ENCODE results near the gene RALA. TPM values are rescaled to one million over a fixed set of nuclear protein-coding genes. Genes with fewer than 3 reads are reported as not detected.
A peak's percentile ranks its signal among the peaks of the same experiment; 100 is the strongest.
"Not testable (repeated sequence)": the region's sequence is repeated elsewhere in the genome, so short reads cannot be mapped to it uniquely, and the experiment has no call there.

The RALA gene
- polyA plus RNA-seq, 2 donors = 52.4 to 71.2 TPM

DNA sequence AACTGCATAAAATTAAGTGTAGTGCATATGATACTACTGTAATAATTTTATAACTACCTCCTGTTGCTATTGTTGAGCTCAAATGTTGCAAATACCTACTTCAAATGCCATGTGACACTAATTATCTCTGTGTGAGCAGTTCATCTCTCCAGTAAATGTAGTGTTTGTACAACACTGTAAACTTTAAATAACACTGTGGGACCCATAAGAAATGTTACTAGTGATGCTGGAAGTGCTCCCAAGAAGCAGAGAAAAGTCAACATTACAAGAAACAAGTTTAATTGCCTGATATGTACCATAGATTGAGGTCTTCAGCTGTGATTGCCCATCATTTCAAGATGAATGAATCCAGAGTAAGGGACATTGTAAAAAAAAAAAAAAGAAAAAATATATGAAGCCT, 39.9 kb downstream of the RALA start:
- Histone ChIP-seq H3K4me3 (ENCODE audit: low read depth in 1 of 2, low read length in 2 of 2) (no peak overlapping the region), H3K27me3 (ENCODE audit: control insufficient read depth in 1 of 2, insufficient read depth in 2 of 2, low read length in 2 of 2) (no peaks in the 10 kb centered on the region), H3K27ac (ENCODE audit: low read depth in 2 of 2, low read length in 1 of 2) (no peak overlapping the region), H3K4me1 (ENCODE audit: control insufficient read depth in 2 of 2, insufficient read depth in 2 of 2, low read length in 1 of 2) (no peaks in the 10 kb centered on the region), H3K36me3 (ENCODE audit: control insufficient read depth in 2 of 2, insufficient read depth in 2 of 2, low read length in 1 of 2) (peaks cover 0 to 2% of the 10 kb centered on the region in 2 donors), H3K9me3 (ENCODE audit: control insufficient read depth in 2 of 2, insufficient read depth in 1 of 2, low read depth in 1 of 2, low read length in 1 of 2) (peaks cover 0 to 3% of the 10 kb centered on the region in 2 donors)

DNA sequence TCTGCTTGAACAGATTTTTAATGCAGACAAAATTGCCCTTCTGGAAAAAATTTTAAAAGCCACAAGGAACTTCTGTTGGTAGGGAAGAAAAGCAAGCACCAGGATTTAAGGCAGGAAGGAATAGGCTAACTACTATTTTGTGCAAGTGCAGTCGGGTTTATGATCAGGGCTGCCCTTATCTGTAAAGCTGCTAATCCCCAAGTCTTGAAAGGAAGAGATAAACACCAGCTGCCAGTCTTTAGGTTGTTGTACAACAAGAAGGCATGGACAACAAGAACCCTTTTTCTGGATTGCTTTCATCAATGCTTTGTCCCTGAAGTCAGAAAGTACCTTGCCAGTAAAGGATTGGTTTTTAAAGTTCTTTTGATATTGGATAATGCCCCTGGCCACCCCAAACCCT, 40.7 kb downstream of the RALA start:
- no peak overlapping the region for H3K4me3 ChIP-seq (ENCODE audit: low read depth in 1 of 2, low read length in 2 of 2)
- H3K27me3 ChIP-seq (ENCODE audit: control insufficient read depth in 1 of 2, insufficient read depth in 2 of 2, low read length in 2 of 2) = no peaks in the 10 kb centered on the region
- H3K27ac ChIP-seq (ENCODE audit: low read depth in 2 of 2, low read length in 1 of 2) = no peak overlapping the region
- H3K36me3 ChIP-seq (ENCODE audit: control insufficient read depth in 2 of 2, insufficient read depth in 2 of 2, low read length in 1 of 2) = peaks cover 0 to 2% of the 10 kb centered on the region in 2 donors
- H3K4me1 ChIP-seq (ENCODE audit: control insufficient read depth in 2 of 2, insufficient read depth in 2 of 2, low read length in 1 of 2) = no peaks in the 10 kb centered on the region
- peaks cover 0 to 3% of the 10 kb centered on the region in 2 donors for H3K9me3 ChIP-seq (ENCODE audit: control insufficient read depth in 2 of 2, insufficient read depth in 1 of 2, low read depth in 1 of 2, low read length in 1 of 2)
- WGBS, 2 donors = 64 to 69% methylated on average over 1 of the region's 1 CpG

DNA sequence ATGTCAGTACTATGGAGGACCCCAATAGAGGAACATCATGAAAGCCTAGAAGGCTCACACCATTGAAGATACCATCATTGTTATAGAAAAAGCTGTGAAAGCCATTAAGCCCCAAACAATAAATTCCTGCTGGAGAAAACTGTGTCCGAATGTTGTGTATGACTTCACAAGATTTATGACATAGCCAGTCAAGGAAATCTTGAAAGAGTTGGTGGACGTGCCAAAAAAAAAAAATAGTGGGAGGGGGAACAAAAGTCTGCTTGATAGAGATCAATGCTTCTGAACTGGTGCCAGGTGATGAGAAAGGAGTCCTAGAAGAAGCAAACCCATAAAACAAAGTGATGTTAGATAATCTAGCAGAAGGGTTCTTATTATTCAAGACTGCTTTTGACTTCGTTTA, 41.2 kb downstream of the RALA start:
- no peak overlapping the region for H3K4me3 ChIP-seq (ENCODE audit: low read depth in 1 of 2, low read length in 2 of 2)
- no peaks in the 10 kb centered on the region for H3K4me1 ChIP-seq (ENCODE audit: control insufficient read depth in 2 of 2, insufficient read depth in 2 of 2, low read length in 1 of 2)
- H3K9me3 ChIP-seq (ENCODE audit: control insufficient read depth in 2 of 2, insufficient read depth in 1 of 2, low read depth in 1 of 2, low read length in 1 of 2) = peaks cover 0 to 3% of the 10 kb centered on the region in 2 donors
- H3K36me3 ChIP-seq (ENCODE audit: control insufficient read depth in 2 of 2, insufficient read depth in 2 of 2, low read length in 1 of 2) = peaks cover 0 to 2% of the 10 kb centered on the region in 2 donors
- no peaks in the 10 kb centered on the region for H3K27me3 ChIP-seq (ENCODE audit: control insufficient read depth in 1 of 2, insufficient read depth in 2 of 2, low read length in 2 of 2)
- H3K27ac ChIP-seq (ENCODE audit: low read depth in 2 of 2, low read length in 1 of 2) = no peak overlapping the region
- 81 to 92% methylated on average over 3 of the region's 3 CpGs for WGBS, 2 donors

DNA sequence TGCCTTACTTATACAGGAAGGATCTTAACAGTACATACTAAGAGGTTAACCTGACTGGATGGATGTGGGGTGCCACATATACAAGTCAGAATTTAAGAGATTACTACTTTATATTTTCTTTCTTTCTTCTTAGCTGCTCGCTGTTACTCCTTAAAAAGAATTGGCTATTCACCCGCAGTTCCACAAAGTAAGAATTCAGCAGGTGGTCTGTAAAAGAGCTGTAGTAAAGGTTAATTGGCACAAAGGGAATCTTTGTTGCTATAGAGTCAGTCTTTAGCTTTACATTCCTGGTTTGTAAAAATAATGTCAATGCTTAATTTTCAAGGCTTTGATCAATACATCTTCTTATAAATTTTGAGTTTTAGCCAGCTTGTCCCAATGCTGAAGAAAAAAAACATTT, 43.2 kb downstream of the RALA start:
- no peaks in the 10 kb centered on the region for H3K36me3 ChIP-seq (ENCODE audit: control insufficient read depth in 2 of 2, insufficient read depth in 2 of 2, low read length in 1 of 2)
- no peak overlapping the region for H3K27ac ChIP-seq (ENCODE audit: low read depth in 2 of 2, low read length in 1 of 2)
- 92 to 96% methylated on average over 2 of the region's 2 CpGs for WGBS, 2 donors

DNA sequence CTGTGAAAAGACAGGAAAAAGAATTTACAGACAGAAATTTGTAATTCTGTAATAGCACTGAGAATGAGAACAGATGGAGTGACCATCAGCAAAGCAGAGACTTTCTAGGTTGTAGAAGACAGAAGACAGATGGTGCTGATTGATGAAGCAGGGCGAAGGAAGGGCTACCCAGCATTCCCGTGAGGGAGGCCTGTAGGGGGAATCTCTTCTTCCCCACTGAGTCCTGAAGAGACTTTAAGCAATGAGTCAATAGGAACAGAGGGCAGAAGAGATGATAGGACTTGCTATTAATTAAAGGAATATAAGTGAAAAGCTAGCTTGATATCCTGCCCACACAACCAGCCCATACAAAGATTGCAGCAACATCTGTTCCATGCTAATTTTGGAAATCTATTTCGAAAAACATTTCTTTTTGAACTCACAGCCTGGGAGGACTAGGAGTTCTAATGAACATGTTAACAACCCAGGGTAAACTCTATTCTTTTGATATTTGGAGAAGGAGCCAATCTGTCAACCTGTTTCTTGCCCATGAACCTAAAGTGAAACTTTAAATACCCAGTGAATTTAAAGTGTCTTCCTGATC, 44.1 kb downstream of the RALA start:
- Histone ChIP-seq H3K27ac (ENCODE audit: low read depth in 2 of 2, low read length in 1 of 2) (peak overlapping the region in 1 of 2 donors; percentile 4), H3K36me3 (ENCODE audit: control insufficient read depth in 2 of 2, insufficient read depth in 2 of 2, low read length in 1 of 2) (no peaks in the 10 kb centered on the region), H3K27me3 (ENCODE audit: control insufficient read depth in 1 of 2, insufficient read depth in 2 of 2, low read length in 2 of 2) (no peaks in the 10 kb centered on the region), H3K4me3 (ENCODE audit: low read depth in 1 of 2, low read length in 2 of 2) (no peak overlapping the region), H3K9me3 (ENCODE audit: control insufficient read depth in 2 of 2, insufficient read depth in 1 of 2, low read depth in 1 of 2, low read length in 1 of 2) (no peaks in the 10 kb centered on the region), H3K4me1 (ENCODE audit: control insufficient read depth in 2 of 2, insufficient read depth in 2 of 2, low read length in 1 of 2) (no peaks in the 10 kb centered on the region)
- WGBS, 2 donors = 64 to 79% methylated on average over 3 of the region's 3 CpGs

More for the DNA sequence above, 43.2 kb downstream of the RALA start:
- Histone ChIP-seq H3K9me3 (ENCODE audit: control insufficient read depth in 2 of 2, insufficient read depth in 1 of 2, low read depth in 1 of 2, low read length in 1 of 2) (peaks cover 0 to 1% of the 10 kb centered on the region in 2 donors), H3K4me3 (ENCODE audit: low read depth in 1 of 2, low read length in 2 of 2) (no peak overlapping the region), H3K4me1 (ENCODE audit: control insufficient read depth in 2 of 2, insufficient read depth in 2 of 2, low read length in 1 of 2) (no peaks in the 10 kb centered on the region), H3K27me3 (ENCODE audit: control insufficient read depth in 1 of 2, insufficient read depth in 2 of 2, low read length in 2 of 2) (no peaks in the 10 kb centered on the region)

DNA sequence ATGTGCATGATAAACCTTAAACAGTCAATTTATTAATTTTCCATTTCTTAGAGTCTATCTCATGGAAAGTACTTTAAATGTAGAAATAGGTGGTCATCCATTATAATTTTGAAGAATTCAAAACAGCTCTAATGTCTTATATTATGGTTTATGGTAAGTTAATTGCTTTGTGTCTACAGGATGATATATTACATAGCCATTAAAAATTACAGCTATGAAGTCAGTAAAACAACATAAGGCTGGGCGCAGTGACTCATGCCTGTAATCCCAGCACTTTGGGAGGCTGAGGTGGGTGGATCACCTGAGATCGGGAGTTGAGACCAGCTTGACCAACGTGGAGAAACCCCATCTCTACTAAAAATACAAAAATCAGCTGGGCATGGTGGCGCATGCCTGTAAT, 44.9 kb downstream of the RALA start:
- H3K4me1 ChIP-seq (ENCODE audit: control insufficient read depth in 2 of 2, insufficient read depth in 2 of 2, low read length in 1 of 2); H3K9me3 ChIP-seq (ENCODE audit: control insufficient read depth in 2 of 2, insufficient read depth in 1 of 2, low read depth in 1 of 2, low read length in 1 of 2); H3K27ac ChIP-seq (ENCODE audit: low read depth in 2 of 2, low read length in 1 of 2); H3K27me3 ChIP-seq (ENCODE audit: control insufficient read depth in 1 of 2, insufficient read depth in 2 of 2, low read length in 2 of 2); H3K4me3 ChIP-seq (ENCODE audit: low read depth in 1 of 2, low read length in 2 of 2); H3K36me3 ChIP-seq (ENCODE audit: control insufficient read depth in 2 of 2, insufficient read depth in 2 of 2, low read length in 1 of 2): not testable (repeated sequence)
- WGBS, 2 donors = 92% methylated on average over 4 of the region's 4 CpGs

DNA sequence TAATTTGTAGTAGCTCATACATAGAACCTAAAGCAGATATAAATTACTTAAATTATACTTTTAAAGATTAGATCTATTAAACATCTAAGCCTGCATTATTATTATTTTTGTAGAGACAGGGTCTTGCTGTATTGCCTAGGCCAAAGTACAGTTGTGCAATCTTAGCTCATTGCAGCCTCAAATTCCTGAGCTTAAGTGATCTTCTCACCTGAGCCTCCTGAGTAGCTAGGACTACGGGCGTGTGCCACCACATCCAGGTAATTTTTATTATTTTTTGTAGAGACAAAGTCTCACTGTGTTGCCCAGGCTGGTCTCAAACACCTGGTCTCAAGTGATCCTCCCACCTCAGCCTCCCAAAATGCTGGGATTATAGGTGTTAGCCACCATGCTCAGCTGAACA, 46.7 kb downstream of the RALA start:
- WGBS, 2 donors = 92 to 96% methylated on average over 2 of the region's 2 CpGs
- Histone ChIP-seq H3K27me3 (ENCODE audit: control insufficient read depth in 1 of 2, insufficient read depth in 2 of 2, low read length in 2 of 2) (no peaks in the 10 kb centered on the region), H3K9me3 (ENCODE audit: control insufficient read depth in 2 of 2, insufficient read depth in 1 of 2, low read depth in 1 of 2, low read length in 1 of 2) (no peaks in the 10 kb centered on the region), H3K4me1 (ENCODE audit: control insufficient read depth in 2 of 2, insufficient read depth in 2 of 2, low read length in 1 of 2) (no peaks in the 10 kb centered on the region), H3K27ac (ENCODE audit: low read depth in 2 of 2, low read length in 1 of 2) (no peak overlapping the region), H3K4me3 (ENCODE audit: low read depth in 1 of 2, low read length in 2 of 2) (no peak overlapping the region), H3K36me3 (ENCODE audit: control insufficient read depth in 2 of 2, insufficient read depth in 2 of 2, low read length in 1 of 2) (no peaks in the 10 kb centered on the region)

DNA sequence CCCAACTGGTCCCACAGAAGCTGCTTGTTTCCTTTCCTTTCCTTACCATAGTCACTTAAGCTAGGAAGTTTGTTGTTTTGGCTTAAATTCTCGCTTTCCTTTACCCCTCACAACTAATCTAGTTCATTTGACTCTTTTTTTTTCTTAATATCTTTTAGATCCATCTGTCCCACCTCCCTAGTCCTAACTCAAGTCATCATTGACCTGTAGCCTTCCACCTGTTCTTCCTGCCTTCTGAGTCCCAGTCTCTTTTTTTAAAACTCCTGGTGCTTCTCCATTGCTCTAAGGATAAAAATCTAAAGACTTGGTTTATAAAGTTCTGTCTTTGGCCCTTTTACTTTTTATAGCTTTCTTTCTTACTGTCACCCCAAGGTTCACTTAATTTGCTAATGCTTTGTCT, 47.6 kb downstream of the RALA start:
- H3K36me3 ChIP-seq (ENCODE audit: control insufficient read depth in 2 of 2, insufficient read depth in 2 of 2, low read length in 1 of 2) = no peaks in the 10 kb centered on the region
- no peaks in the 10 kb centered on the region for H3K4me1 ChIP-seq (ENCODE audit: control insufficient read depth in 2 of 2, insufficient read depth in 2 of 2, low read length in 1 of 2)
- H3K4me3 ChIP-seq (ENCODE audit: low read depth in 1 of 2, low read length in 2 of 2) = no peak overlapping the region
- H3K27ac ChIP-seq (ENCODE audit: low read depth in 2 of 2, low read length in 1 of 2) = no peak overlapping the region
- 0 to 28% methylated on average over 1 of the region's 1 CpG for WGBS, 2 donors
- no peaks in the 10 kb centered on the region for H3K27me3 ChIP-seq (ENCODE audit: control insufficient read depth in 1 of 2, insufficient read depth in 2 of 2, low read length in 2 of 2)
- no peaks in the 10 kb centered on the region for H3K9me3 ChIP-seq (ENCODE audit: control insufficient read depth in 2 of 2, insufficient read depth in 1 of 2, low read depth in 1 of 2, low read length in 1 of 2)

DNA sequence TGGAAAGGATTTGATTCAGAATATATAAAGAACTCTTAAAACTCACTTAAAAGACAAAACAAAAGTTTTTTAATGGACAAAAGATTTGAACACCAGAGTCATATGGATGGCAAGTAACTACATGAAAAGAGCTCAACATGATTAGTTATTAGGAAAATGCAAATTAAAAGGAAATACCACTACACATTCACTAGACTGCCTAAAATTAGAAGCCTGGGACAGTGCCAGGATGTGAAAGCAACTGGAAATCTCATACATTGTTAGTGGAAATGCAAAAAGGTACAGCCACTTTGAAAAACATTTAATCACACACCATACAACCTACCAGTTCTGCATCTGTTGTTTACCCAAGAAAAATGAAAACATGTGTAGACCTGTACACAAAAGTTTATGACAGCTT, 48.8 kb downstream of the RALA start:
- H3K4me1 ChIP-seq (ENCODE audit: control insufficient read depth in 2 of 2, insufficient read depth in 2 of 2, low read length in 1 of 2) = no peaks in the 10 kb centered on the region
- H3K27ac ChIP-seq (ENCODE audit: low read depth in 2 of 2, low read length in 1 of 2) = no peak overlapping the region
- H3K9me3 ChIP-seq (ENCODE audit: control insufficient read depth in 2 of 2, insufficient read depth in 1 of 2, low read depth in 1 of 2, low read length in 1 of 2) = no peaks in the 10 kb centered on the region
- H3K36me3 ChIP-seq (ENCODE audit: control insufficient read depth in 2 of 2, insufficient read depth in 2 of 2, low read length in 1 of 2) = no peaks in the 10 kb centered on the region
- no peak overlapping the region for H3K4me3 ChIP-seq (ENCODE audit: low read depth in 1 of 2, low read length in 2 of 2)
- H3K27me3 ChIP-seq (ENCODE audit: control insufficient read depth in 1 of 2, insufficient read depth in 2 of 2, low read length in 2 of 2) = no peaks in the 10 kb centered on the region

DNA sequence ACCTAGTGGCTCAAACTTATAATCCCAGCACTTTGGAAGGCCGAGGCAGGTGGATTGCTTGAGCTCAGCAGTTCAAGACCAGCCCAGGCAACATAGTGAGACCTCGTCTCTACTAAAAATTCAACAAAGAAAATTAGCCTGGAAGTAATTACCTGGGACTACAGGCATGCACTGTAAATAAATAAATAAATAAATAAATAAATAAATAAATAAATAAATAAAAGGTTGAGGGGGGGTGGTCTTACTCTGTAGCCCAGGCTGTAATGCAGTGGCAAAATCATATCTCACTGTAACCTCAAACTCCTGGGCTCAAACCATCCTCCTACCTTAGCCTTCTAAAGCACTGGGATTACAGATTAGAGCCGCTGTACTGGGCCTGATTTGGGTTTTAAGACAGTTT, 50.5 kb downstream of the RALA start:
- H3K27me3 ChIP-seq (ENCODE audit: control insufficient read depth in 1 of 2, insufficient read depth in 2 of 2, low read length in 2 of 2) = no peaks in the 10 kb centered on the region
- WGBS, 2 donors = 96 to 98% methylated on average over 3 of the region's 3 CpGs
- no peak overlapping the region for H3K4me3 ChIP-seq (ENCODE audit: low read depth in 1 of 2, low read length in 2 of 2)
- no peaks in the 10 kb centered on the region for H3K4me1 ChIP-seq (ENCODE audit: control insufficient read depth in 2 of 2, insufficient read depth in 2 of 2, low read length in 1 of 2)
- no peak overlapping the region for H3K27ac ChIP-seq (ENCODE audit: low read depth in 2 of 2, low read length in 1 of 2)
- H3K9me3 ChIP-seq (ENCODE audit: control insufficient read depth in 2 of 2, insufficient read depth in 1 of 2, low read depth in 1 of 2, low read length in 1 of 2) = no peaks in the 10 kb centered on the region
- H3K36me3 ChIP-seq (ENCODE audit: control insufficient read depth in 2 of 2, insufficient read depth in 2 of 2, low read length in 1 of 2) = no peaks in the 10 kb centered on the region
